DND-41 (cell line): ENCODE measurements around the gene CLEC3A.

ENCODE experiments used
- EZH2 ChIP-seq: IDR thresholded peaks from 3 replicates; pipeline ENCODE4 v1.6.1; 2012; ENCODE audit warnings: borderline replicate concordance, low read depth, mild to moderate bottlenecking, moderate library complexity, low read length, inconsistent platforms; ENCODE audit not compliant: severe bottlenecking
- TF ChIP-seq, protein P1 (sequence below): IDR thresholded peaks from 2 replicates; pipeline ENCODE4 v1.5.1; 2012; ENCODE audit warnings: borderline replicate concordance, low read length, moderate library complexity, mild to moderate bottlenecking; ENCODE audit not compliant: poor library complexity, severe bottlenecking; ENCODE audit errors: extremely low read depth

DNA sequence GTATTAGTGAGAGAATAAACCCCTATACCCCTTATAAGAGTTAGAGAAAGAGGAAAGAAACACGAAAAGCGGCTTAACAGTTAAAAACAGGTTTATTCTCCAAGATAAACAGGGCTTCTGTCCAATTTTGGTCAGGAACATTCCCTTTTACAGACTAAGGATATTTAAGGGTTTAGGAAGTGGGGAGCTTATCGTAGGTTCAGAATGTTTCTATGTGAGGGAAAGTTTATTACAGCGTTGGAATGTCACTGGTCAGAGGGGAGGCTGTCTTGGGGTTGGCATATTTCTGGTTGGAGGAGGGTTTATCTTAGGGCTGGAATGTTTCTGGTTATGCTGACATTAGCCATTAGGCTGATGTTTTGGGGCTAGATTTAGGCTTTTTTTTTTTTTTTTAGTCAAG lies 43.0 kb downstream of the CLEC3A start:
- TF ChIP-seq, protein P1, sequence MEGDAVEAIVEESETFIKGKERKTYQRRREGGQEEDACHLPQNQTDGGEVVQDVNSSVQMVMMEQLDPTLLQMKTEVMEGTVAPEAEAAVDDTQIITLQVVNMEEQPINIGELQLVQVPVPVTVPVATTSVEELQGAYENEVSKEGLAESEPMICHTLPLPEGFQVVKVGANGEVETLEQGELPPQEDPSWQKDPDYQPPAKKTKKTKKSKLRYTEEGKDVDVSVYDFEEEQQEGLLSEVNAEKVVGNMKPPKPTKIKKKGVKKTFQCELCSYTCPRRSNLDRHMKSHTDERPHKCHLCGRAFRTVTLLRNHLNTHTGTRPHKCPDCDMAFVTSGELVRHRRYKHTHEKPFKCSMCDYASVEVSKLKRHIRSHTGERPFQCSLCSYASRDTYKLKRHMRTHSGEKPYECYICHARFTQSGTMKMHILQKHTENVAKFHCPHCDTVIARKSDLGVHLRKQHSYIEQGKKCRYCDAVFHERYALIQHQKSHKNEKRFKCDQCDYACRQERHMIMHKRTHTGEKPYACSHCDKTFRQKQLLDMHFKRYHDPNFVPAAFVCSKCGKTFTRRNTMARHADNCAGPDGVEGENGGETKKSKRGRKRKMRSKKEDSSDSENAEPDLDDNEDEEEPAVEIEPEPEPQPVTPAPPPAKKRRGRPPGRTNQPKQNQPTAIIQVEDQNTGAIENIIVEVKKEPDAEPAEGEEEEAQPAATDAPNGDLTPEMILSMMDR = no peak
- TF ChIP-seq EZH2 = no peak
